ENCODE measurements around the gene ALK.

- TF ChIP-seq POLR2A (IDR thresholded peaks at IDR 0.05) (no peak), CTCF (IDR thresholded peaks at IDR 0.05) (no peak)
Observed at GRCh38 chr2:29821591-29821990, 99.8 kb downstream of the ALK start.
